Mucosa of descending colon (tissue), 3 donors: ENCODE data around the gene F2RL3. TPM values are rescaled to one million over a fixed set of nuclear protein-coding genes. Genes with fewer than 3 reads are reported as not detected.

Source experiments
- ATAC-seq: fragments of 200-7000 bp; cut with Tn5 transposase; one replicate; pipeline ENCODE4 v1.9.1; 2020; ENCODE audit warnings: mild to moderate bottlenecking, moderate library complexity
- DNase-seq, 3 donors: peaks; one replicate each; pipeline ENCODE4 v3.0.0-alpha.2; 2020
- H3K36me3 ChIP-seq: fragments of 200-600 bp; one replicate; pipeline ENCODE4 v1.8.0; 2021; ENCODE audit warnings: low read depth, mild to moderate bottlenecking
- H3K4me1 ChIP-seq: fragments of 200-600 bp; one replicate; pipeline ENCODE4 v1.8.0; 2021; ENCODE audit warnings: low read depth, mild to moderate bottlenecking
- H3K4me3 ChIP-seq: fragments of 200-600 bp; one replicate; pipeline ENCODE4 v1.8.0; 2021; ENCODE audit warnings: mild to moderate bottlenecking
- H3K9me3 ChIP-seq: fragments of 200-600 bp; one replicate; pipeline ENCODE4 v1.8.0; 2021; ENCODE audit warnings: mild to moderate bottlenecking
- CTCF ChIP-seq: fragments of 200-600 bp; IDR thresholded peaks from one replicate; pipeline ENCODE4 v1.8.0; 2022; ENCODE audit warnings: antibody characterized with exemption, mild to moderate bottlenecking
- intact Hi-C, 2 donors: fragments of 100-400 bp; cut with DNase I in 1 of 2; cut with micrococcal nuclease in 1 of 2; formaldehyde crosslinking; loops; one replicate each; pipeline versions ENCODE4 v1.11.0 to v1.11.1; 2022; cut with DNase I, micrococcal nuclease
- total RNA-seq, 3 donors: library from RNA; stranded (reverse); fragmentation: NEBNext Ultra II Directional in 2 of 3; extraction: Animal tissue kit (Norgen Biotek cat#: 25700) in 2 of 3; gene quantifications; one replicate each; pipeline versions ENCODE4 v1.2.1 to v1.2.4, GENCODE V29; 2021 to 2023
- donor health status: DM: no; HTN: no; CAD: no; lungs with moderate emphysema.
- donor health status: DM: no; HTN: no; CAD: no.
- donor health status: DM: no; HTN: yes; CAD: no.

F2RL3 gene
- total RNA-seq, 3 donors from 2014 or later = 0.38 to 2.0 (median 1.6) TPM

GRCh38 chr19:16914421-16914820 lies 25.6 kb downstream of the F2RL3 start:
- DNase-seq (no peak), ATAC-seq (no peak)
- no peak overlapping the region for H3K4me3 ChIP-seq
- peaks cover 15% of the 10 kb centered on the region for H3K9me3 ChIP-seq
- H3K36me3 ChIP-seq = no peaks in the 10 kb centered on the region
- no peaks in the 10 kb centered on the region for H3K4me1 ChIP-seq
- no peak for TF ChIP-seq CTCF
- intact Hi-C loops = no loop called here

DNA sequence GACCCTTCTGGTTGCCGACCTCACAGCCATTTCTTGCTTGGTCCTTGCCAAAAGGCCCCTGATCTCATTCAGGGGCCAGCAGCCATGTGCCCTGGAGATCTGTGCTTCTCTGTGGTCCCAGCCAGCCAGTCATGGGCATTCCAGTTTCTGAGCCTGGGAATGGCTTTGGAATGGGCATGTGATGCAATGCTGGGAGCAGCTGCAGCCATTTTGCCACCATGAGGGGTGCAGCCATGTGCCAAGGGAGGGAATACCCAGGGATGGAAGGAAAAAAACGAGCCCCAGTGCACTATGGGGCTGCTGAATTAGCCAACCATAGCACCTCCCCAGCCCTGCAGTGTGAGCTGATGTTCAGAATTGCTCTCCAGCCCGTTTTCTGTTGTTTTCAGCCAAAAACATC lies 26.3 kb downstream of the F2RL3 start:
- no peak for TF ChIP-seq CTCF
- intact Hi-C loops = no loop called here
- ATAC-seq = no peak
- Histone ChIP-seq H3K4me1 (no peaks in the 10 kb centered on the region), H3K4me3 (no peak overlapping the region), H3K9me3 (peaks cover 15% of the 10 kb centered on the region), H3K36me3 (no peaks in the 10 kb centered on the region)
- no peak for DNase-seq

- intact Hi-C loops = no loop called here
- DNase-seq (no peak), ATAC-seq (no peak)
- no peaks in the 10 kb centered on the region for H3K4me1 ChIP-seq
- H3K9me3 ChIP-seq = peaks cover 15% of the 10 kb centered on the region
- H3K36me3 ChIP-seq = no peaks in the 10 kb centered on the region
- TF ChIP-seq CTCF = no peak
- H3K4me3 ChIP-seq = no peak overlapping the region
These were observed 26.9 kb downstream of the F2RL3 start for GRCh38 chr19:16915734-16916133.

GRCh38 chr19:16917401-16917800 lies 28.6 kb downstream of the F2RL3 start:
- DNase-seq = no peak
- H3K4me1 ChIP-seq = no peaks in the 10 kb centered on the region
- intact Hi-C loops = no loop called here
- H3K4me3 ChIP-seq = no peak overlapping the region
- no peaks in the 10 kb centered on the region for H3K36me3 ChIP-seq
- ATAC-seq = no peak
- TF ChIP-seq CTCF = no peak
- H3K9me3 ChIP-seq = peaks cover 12% of the 10 kb centered on the region

GRCh38 chr19:16919496-16919895 lies 30.7 kb downstream of the F2RL3 start:
- H3K4me1 ChIP-seq = no peaks in the 10 kb centered on the region
- H3K36me3 ChIP-seq = no peaks in the 10 kb centered on the region
- DNase-seq (no peak), ATAC-seq (no peak)
- TF ChIP-seq CTCF = no peak
- H3K4me3 ChIP-seq = no peak overlapping the region
- intact Hi-C loops = no loop called here
- H3K9me3 ChIP-seq = no peaks in the 10 kb centered on the region
